Measurements from ENCODE around the gene BUB1.

DNA sequence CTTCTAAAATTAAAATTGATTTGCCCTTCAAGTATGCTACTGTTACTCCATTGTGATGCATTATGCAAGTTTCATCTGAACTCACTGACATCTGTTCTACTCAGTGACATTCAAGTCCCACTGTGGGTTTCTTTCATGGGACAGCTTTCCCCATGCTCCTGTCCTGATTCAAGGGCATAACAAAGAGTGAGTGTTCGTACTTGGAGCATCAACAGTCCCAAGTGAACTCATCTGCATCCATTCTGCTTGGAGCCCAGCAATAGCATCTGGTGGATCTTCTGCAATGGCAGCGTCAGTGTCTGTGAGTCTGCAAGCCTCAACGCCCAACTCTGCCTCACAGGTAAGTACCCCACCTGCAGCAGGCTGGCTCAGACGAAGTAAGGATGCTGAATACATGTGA is 27.5 kb downstream of the BUB1 start:
- TF ChIP-seq, protein P1, sequence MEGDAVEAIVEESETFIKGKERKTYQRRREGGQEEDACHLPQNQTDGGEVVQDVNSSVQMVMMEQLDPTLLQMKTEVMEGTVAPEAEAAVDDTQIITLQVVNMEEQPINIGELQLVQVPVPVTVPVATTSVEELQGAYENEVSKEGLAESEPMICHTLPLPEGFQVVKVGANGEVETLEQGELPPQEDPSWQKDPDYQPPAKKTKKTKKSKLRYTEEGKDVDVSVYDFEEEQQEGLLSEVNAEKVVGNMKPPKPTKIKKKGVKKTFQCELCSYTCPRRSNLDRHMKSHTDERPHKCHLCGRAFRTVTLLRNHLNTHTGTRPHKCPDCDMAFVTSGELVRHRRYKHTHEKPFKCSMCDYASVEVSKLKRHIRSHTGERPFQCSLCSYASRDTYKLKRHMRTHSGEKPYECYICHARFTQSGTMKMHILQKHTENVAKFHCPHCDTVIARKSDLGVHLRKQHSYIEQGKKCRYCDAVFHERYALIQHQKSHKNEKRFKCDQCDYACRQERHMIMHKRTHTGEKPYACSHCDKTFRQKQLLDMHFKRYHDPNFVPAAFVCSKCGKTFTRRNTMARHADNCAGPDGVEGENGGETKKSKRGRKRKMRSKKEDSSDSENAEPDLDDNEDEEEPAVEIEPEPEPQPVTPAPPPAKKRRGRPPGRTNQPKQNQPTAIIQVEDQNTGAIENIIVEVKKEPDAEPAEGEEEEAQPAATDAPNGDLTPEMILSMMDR (IDR thresholded peaks at IDR 0.05), result no peak
- TF ChIP-seq EP300 (IDR thresholded peaks at IDR 0.05) (no peak), POLR2A (IDR thresholded peaks at IDR 0.05) (no peak)

Measured in ovary (tissue), 3 donors.